Activated naive CD4-positive, alpha-beta T cell treated with anti-CD3 and anti-CD28 coated beads for 36 hours (primary cell): Measurements from ENCODE around the gene GGA1. TPM values are rescaled to one million over a fixed set of nuclear protein-coding genes. Genes with fewer than 3 reads are reported as not detected.

Experiments
- CTCF ChIA-PET: fragments of 350-600 bp; sonication (Branson Sonifier 250); formaldehyde crosslinking; loops from one replicate; lab custom pipeline; 2021; ENCODE audit warnings: antibody characterized with exemption; lab: Charles Lee
- DNase-seq: peaks from one replicate; pipeline ENCODE4 v3.0.0-alpha.2; 2020
- H3K27ac Mint-ChIP-seq: one replicate; pipeline ENCODE4 v1.8.0; 2021; ENCODE audit warnings: mild to moderate bottlenecking, mixed read lengths
- H3K27me3 Mint-ChIP-seq: one replicate; pipeline ENCODE4 v1.8.0; 2021; ENCODE audit warnings: low read depth, mixed read lengths
- H3K36me3 Mint-ChIP-seq: one replicate; pipeline ENCODE4 v1.8.0; 2021; ENCODE audit warnings: low read depth, mixed read lengths
- H3K4me1 Mint-ChIP-seq: one replicate; pipeline ENCODE4 v1.8.0; 2021; ENCODE audit warnings: low read depth, mixed read lengths
- H3K4me3 Mint-ChIP-seq: one replicate; pipeline ENCODE4 v1.8.0; 2021; ENCODE audit warnings: mild to moderate bottlenecking, moderate library complexity, mixed read lengths
- H3K9me3 Mint-ChIP-seq: one replicate; pipeline ENCODE4 v1.8.0; 2021; ENCODE audit warnings: mixed read lengths
- intact Hi-C: fragments of 100-400 bp; cut with micrococcal nuclease; formaldehyde crosslinking; loops from one replicate; pipeline ENCODE4 v1.15.1; 2023
- total RNA-seq, 2 experiments: library from RNA; stranded (reverse); gene quantifications; one replicate each; pipeline ENCODE4 v1.2.3, GENCODE V29; 2021

Gene GGA1
- total RNA-seq, 2 experiments from 2014 or later = 46.1 to 49.1 TPM

- DNase-seq = peak; percentile 62
- CTCF ChIA-PET = interaction anchor here (0.5 to 16.1 kb wide), 31 partner anchors 8 to 367 kb away, joined by 3 to 496 read pairs (median 4); partner anchors contain the start of genes CYTH4, GGA1, LGALS2 and MFNG
- no peaks in the 10 kb centered on the region for H3K9me3 Mint-ChIP-seq
- H3K27ac Mint-ChIP-seq = no peak overlapping the region
- peaks cover 29% of the 10 kb centered on the region for H3K4me1 Mint-ChIP-seq
- H3K4me3 Mint-ChIP-seq = no peak overlapping the region
- intact Hi-C loops = no loop called here
- H3K36me3 Mint-ChIP-seq = no peaks in the 10 kb centered on the region
- peaks cover 18% of the 10 kb centered on the region for H3K27me3 Mint-ChIP-seq
These were observed 42.3 kb upstream of the GGA1 start for GRCh38 chr22:37566329-37566837.

DNA sequence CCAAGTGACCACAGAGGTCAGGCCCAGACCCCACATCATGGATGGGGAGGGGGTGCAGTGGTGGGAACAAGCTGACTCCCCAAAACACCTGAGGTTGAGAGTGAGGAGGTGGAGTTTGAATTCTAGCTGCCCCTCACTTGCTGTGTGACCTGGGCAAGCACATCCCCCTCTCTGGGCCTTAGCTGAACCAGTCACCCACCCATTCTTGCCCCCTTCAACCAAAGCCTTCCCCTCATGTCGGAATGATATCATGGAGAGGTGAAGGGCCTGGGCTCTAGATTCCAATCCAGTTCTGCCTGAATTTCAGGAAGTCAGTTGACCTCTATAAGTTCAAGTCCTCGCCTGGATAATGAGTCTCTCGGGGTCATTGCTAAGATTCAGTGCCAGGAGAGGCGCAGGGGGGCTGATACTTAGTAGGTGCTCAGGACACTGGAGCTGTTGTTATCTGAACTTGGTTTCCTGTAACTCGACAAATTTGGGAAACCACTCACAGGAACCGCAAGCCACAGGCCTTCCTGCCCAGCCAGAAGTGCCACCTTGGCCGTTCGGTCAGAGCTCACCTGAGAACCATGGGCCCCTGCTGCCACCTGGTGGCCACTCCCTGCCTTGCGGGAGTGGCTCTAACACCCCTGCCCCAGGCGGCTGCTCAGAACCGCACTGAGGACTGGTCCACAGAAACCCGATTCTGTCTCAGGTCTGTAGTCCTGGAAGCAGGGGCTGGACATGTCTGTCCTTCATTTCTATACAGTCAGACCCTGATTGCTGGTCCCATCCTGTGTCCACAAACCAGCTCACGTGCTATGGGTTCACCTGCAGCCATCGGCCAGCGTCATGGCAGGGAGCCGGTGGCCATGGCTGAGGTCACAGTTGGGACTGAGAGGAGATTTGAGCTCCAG, 41.5 kb upstream of the GGA1 start:
- Mint-ChIP-seq H3K27ac (peak overlapping the region; percentile 68), H3K36me3 (no peaks in the 10 kb centered on the region), H3K27me3 (peaks cover 11% of the 10 kb centered on the region), H3K4me1 (peaks cover 22% of the 10 kb centered on the region), H3K4me3 (peak overlapping the region; percentile 36), H3K9me3 (no peaks in the 10 kb centered on the region)
- CTCF ChIA-PET = interaction anchor here (0.6 to 16.1 kb wide), 36 partner anchors 8 to 368 kb away, joined by 3 to 496 read pairs (median 4); partner anchors contain the start of genes CYTH4, GGA1, LGALS2 and MFNG
- peak; percentile 97 for DNase-seq
- intact Hi-C loops = loop anchor here (1.0 kb wide), 5 partner anchors 22 to 251 kb away; no protein-coding TSS in a partner anchor

GRCh38 chr22:37568012-37568411, 40.6 kb upstream of the GGA1 start:
- Mint-ChIP-seq H3K27ac (no peak overlapping the region), H3K27me3 (peaks cover 5% of the 10 kb centered on the region), H3K4me1 (peaks cover 20% of the 10 kb centered on the region), H3K36me3 (no peaks in the 10 kb centered on the region), H3K4me3 (no peak overlapping the region), H3K9me3 (no peaks in the 10 kb centered on the region)
- CTCF ChIA-PET = interaction anchor here (0.8 to 16.1 kb wide), 17 partner anchors 9 to 308 kb away, joined by 3 to 496 read pairs (median 11); partner anchors contain the start of genes GGA1, LGALS2 and MFNG
- DNase-seq = no peak
- intact Hi-C loops = no loop called here

DNA sequence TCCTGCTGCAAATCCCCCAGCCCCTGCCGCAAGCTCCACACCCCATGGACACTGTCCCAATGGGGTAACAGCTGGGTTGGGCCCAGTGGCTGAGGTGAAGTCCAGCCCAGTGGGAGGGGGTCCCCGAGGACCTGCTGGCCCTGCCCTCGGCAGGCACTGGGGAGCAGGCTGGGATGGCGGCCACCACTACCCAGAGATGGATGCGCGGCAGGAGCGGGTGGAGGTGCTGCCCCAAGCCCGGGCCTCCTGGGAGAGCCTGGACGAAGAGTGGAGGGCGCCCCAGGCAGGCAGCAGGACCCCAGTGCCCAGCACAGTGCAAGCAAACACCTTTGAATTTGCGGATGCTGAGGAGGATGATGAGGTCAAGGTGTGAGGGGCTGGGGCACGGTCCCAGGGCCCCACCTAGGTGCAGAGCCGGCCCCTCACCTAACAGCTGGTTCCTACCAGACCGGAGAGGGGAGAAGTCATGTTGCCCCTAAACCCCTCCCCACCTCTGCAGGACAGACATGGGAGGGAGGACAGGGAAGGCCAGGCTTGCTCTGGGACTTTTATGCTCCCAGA, 40.1 kb upstream of the GGA1 start:
- DNase-seq = no peak
- H3K27ac Mint-ChIP-seq = no peak overlapping the region
- H3K27me3 Mint-ChIP-seq = no peaks in the 10 kb centered on the region
- no peak overlapping the region for H3K4me3 Mint-ChIP-seq
- peaks cover 20% of the 10 kb centered on the region for H3K4me1 Mint-ChIP-seq
- H3K9me3 Mint-ChIP-seq = no peaks in the 10 kb centered on the region
- CTCF ChIA-PET = interaction anchor here (0.8 to 16.1 kb wide), 9 partner anchors 10 to 252 kb away, joined by 3 to 496 read pairs (median 19); partner anchors contain the start of genes GGA1 and LGALS2
- no peaks in the 10 kb centered on the region for H3K36me3 Mint-ChIP-seq
- intact Hi-C loops = no loop called here

DNA sequence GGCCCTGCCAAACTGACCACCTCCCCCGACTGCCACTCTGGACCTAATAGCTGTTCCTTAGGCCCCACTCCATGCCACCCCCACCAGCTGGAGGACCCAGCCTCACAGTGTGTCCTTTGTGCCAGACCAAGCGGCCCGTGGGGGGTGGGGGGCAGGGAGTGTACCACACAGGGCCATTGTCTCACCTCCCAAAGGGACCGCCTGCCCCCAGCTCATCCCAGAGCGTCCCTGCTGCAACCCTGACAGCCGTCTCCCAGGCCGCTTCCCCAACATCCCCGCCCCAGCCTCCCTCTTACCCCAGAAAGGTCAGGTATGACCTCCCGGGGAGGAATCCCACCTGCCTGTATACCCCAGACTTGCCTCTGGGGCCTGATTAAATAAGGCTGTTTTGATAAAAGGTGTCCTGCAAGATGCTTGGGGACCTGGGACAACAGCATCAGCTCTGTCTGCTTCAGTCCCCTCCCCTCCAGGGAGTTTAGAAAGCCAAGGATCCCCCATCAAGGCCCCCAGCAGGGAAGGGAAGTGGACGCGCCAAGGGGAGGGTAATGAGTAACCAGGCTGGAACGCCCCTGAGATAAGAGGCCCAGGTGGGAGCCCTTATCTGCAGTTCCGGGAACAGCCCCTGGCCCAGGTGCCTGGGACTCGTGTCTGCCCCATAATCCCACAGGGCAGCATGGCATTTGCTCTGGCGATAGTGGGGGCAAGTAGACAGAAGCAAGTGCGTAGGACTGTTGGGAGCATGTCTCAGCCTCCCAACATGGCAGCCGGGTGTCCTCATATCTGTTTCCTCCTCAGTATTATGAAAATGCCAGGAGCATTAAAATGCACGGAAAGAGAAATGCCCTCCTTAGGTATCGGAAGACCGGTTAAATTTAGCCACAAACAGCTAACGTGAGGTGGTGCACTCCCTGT, 39.4 kb upstream of the GGA1 start:
- CTCF ChIA-PET = interaction anchor here (1.2 to 16.1 kb wide), 4 partner anchors 8 to 24 kb away, joined by 3 to 496 read pairs (median 10); no protein-coding TSS in a partner anchor
- intact Hi-C loops = no loop called here
- Mint-ChIP-seq H3K4me3 (no peak overlapping the region), H3K27ac (no peak overlapping the region), H3K27me3 (no peaks in the 10 kb centered on the region), H3K9me3 (no peaks in the 10 kb centered on the region), H3K4me1 (peaks cover 18% of the 10 kb centered on the region), H3K36me3 (no peaks in the 10 kb centered on the region)
- DNase-seq = no peak

- Mint-ChIP-seq H3K27ac (no peak overlapping the region), H3K9me3 (no peaks in the 10 kb centered on the region), H3K4me3 (no peak overlapping the region), H3K27me3 (no peaks in the 10 kb centered on the region), H3K36me3 (no peaks in the 10 kb centered on the region), H3K4me1 (peaks cover 18% of the 10 kb centered on the region)
- intact Hi-C loops = no loop called here
- no peak for DNase-seq
- CTCF ChIA-PET = interaction anchor here (0.5 to 16.1 kb wide), 6 partner anchors 9 to 112 kb away, joined by 3 to 496 read pairs (median 6); no protein-coding TSS in a partner anchor
These were observed 38.5 kb upstream of the GGA1 start for GRCh38 chr22:37569921-37570660.

DNA sequence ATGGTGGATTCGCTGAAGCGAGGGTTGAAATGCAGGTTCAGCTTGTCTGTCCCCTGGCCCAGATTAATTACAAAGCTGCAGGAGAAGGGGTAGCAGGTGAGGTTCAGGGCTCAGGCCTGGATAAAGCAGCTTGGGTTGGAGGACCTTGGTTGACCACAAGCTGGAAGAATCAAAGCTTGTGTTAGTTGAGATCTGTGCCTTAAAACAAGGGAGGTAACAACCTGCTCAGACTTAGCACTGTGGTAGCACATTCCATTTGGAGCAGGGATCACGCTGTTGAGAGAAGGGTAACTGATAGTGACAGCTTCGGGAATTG, 38.0 kb upstream of the GGA1 start:
- Mint-ChIP-seq H3K36me3 (no peaks in the 10 kb centered on the region), H3K27ac (no peak overlapping the region), H3K9me3 (no peaks in the 10 kb centered on the region), H3K4me1 (peaks cover 18% of the 10 kb centered on the region), H3K4me3 (no peak overlapping the region), H3K27me3 (no peaks in the 10 kb centered on the region)
- DNase-seq = no peak
- intact Hi-C loops = no loop called here
- CTCF ChIA-PET = interaction anchor here (0.5 to 16.1 kb wide), 5 partner anchors 9 to 112 kb away, joined by 3 to 496 read pairs (median 9); no protein-coding TSS in a partner anchor

DNA sequence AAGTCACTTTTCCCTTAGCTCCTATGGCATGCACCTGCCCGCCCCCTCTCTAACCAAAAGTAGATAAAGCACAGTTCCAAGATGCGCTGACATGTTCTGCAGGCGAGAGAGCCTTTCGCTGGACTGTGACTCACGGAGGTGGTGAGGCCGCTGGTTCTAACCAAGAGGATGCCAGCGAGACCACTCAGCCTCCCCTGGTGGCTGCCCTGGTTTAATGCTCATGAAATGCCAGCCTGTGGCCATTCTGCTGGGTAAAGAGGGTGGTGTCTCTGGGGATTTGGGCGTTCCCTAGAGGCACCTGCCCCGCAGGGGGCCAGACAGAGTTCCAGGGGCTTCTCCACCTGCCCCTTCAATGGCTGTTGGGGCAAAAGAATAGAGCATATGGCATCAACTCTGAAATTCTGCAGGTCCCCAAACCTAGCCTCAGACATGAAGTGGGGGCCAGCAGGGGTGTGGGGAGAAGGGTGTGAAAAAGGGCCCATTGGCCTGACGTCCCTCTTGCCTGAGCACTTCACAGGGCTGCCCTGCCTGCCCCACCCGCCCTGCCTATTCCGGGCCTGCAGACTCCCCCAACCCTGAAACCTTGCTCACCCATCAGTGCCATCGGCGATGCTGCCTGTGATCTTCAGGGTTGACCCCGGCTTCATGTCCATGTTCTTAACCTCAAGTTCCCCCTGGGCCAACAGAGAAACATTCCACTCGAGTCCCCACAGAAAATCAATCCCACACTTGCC, 37.2 kb upstream of the GGA1 start:
- no peak overlapping the region for H3K4me3 Mint-ChIP-seq
- CTCF ChIA-PET = interaction anchor here (0.7 to 16.1 kb wide), 5 partner anchors 10 to 66 kb away, joined by 3 to 496 read pairs (median 9); no protein-coding TSS in a partner anchor
- H3K27ac Mint-ChIP-seq = no peak overlapping the region
- peaks cover 13% of the 10 kb centered on the region for H3K4me1 Mint-ChIP-seq
- no peaks in the 10 kb centered on the region for H3K27me3 Mint-ChIP-seq
- intact Hi-C loops = no loop called here
- no peak for DNase-seq
- no peaks in the 10 kb centered on the region for H3K9me3 Mint-ChIP-seq
- no peaks in the 10 kb centered on the region for H3K36me3 Mint-ChIP-seq

- Mint-ChIP-seq H3K27me3 (no peaks in the 10 kb centered on the region), H3K4me1 (peaks cover 9% of the 10 kb centered on the region), H3K9me3 (no peaks in the 10 kb centered on the region), H3K27ac (no peak overlapping the region), H3K4me3 (no peak overlapping the region), H3K36me3 (no peaks in the 10 kb centered on the region)
- no peak for DNase-seq
- CTCF ChIA-PET = interaction anchor here (0.7 to 1.2 kb wide), 3 partner anchors 20 to 66 kb away, joined by 3 read pairs; no protein-coding TSS in a partner anchor
- intact Hi-C loops = no loop called here
These were observed 36.7 kb upstream of the GGA1 start for GRCh38 chr22:37571992-37572373.

DNA sequence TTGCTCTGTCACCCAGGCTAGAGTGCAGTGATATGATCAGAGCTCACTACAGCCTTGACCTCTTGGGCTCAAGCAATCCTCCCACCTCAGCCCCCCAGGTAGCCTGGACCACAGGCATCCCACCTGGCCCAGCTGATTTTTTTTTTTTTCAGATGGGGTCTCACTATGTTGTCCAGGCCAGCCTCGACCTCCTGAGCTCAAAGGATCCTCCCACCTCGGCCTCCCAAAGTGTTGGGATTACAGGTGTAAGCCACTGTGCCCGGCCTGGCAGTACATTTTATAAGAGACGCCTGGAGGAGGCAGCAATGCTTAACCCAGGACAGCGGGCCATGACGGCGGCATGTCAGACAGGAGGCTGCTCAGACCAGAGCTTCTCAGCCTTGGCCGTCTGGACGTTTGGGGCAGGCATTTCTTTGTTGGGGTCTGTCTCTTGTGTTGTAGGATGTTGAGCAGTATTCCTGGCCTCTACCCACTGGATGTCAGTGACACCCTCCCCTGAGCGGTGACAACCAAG, 33.1 kb upstream of the GGA1 start:
- Mint-ChIP-seq H3K9me3 (no peaks in the 10 kb centered on the region), H3K4me3 (no peak overlapping the region), H3K36me3 (no peaks in the 10 kb centered on the region), H3K27me3 (no peaks in the 10 kb centered on the region), H3K4me1 (peaks cover 9% of the 10 kb centered on the region), H3K27ac (no peak overlapping the region)
- CTCF ChIA-PET = interaction anchor here (0.6 to 2.9 kb wide), 3 partner anchors 9 to 77 kb away, joined by 4 to 14 read pairs (median 9); no protein-coding TSS in a partner anchor
- no peak for DNase-seq
- intact Hi-C loops = no loop called here
